HCT116 (cell line): ENCODE results near the gene CACNA1C. TPM values are rescaled to one million over a fixed set of nuclear protein-coding genes. Genes with fewer than 3 reads are reported as not detected.

Experiments used
- ATAC-seq: fragments of 200-7000 bp; cut with Tn5 transposase; 2 replicates; pipeline ENCODE4 v1.9.1; 2020; ENCODE audit warnings: mild to moderate bottlenecking, moderate library complexity
- BruUV-seq: library from RNA; stranded (reverse); fragments of 400-500 nt; replicated peaks from 2 replicates; lab custom pipeline; 2021; lab: Mats Ljungman, UMichigan
- CTCF ChIA-PET: fragments of 300-600 bp; sonication (Branson Sonifier 250); formaldehyde crosslinking; loops from one replicate; lab custom pipeline; 2021; ENCODE audit warnings: antibody characterized with exemption; lab: Charles Lee
- POLR2A ChIA-PET: fragments of 300-600, 350-600 bp; sonication (Branson Sonifier 250); formaldehyde crosslinking; loops from one replicate; lab custom pipeline; 2021; ENCODE audit warnings: antibody characterized with exemption; lab: Charles Lee
- RAD21 ChIA-PET, 2 experiments: fragments of 300-600 bp; sonication (Branson Sonifier 250); formaldehyde crosslinking; loops; one replicate each; lab custom pipeline; 2023; ENCODE audit warnings: low total read pairs in 2 of 2; ENCODE audit not compliant: uncharacterized antibody in 2 of 2, unreplicated experiment in 2 of 2, low non-redundant PET in 1 of 2; lab: Charles Lee
- DNase-seq: peaks from one replicate; pipeline ENCODE4 v3.0.0-alpha.2; 2010; ENCODE audit warnings: low read depth, low spot score
- H2AFZ ChIP-seq: fragments of 200-600 bp; shearing (Covaris generic), sonication (generic); 2 replicates; pipeline ENCODE4 v1.6.1; 2017; ENCODE audit warnings: low read depth, mixed run types, mixed read lengths, antibody characterized with exemption, low read length; ENCODE audit not compliant: poor library complexity, severe bottlenecking
- H3K27ac ChIP-seq: 2 replicates; pipeline ENCODE4 v1.5.1; 2012; ENCODE audit warnings: low read depth, low read length
- H3K27me3 ChIP-seq: fragments of 200-600 bp; sonication (generic); 2 replicates; pipeline ENCODE4 v1.6.1; 2016; ENCODE audit warnings: mixed run types, low read length, mixed read lengths; ENCODE audit not compliant: insufficient read depth
- H3K36me3 ChIP-seq, 2 experiments: fragments of 200-500 bp in 1 of 2; fragments of 200-600 bp in 1 of 2; sonication (Bioruptor generic) in 1 of 2; sonication (generic) in 1 of 2; 2 replicates each; pipeline versions ENCODE4 v1.5.1 to v1.6.1; 2014 to 2016; ENCODE audit warnings: low read length in 2 of 2, inconsistent platforms in 1 of 2, mixed read lengths in 1 of 2, mixed run types in 1 of 2; ENCODE audit not compliant: insufficient read depth in 2 of 2, control insufficient read depth in 1 of 2
- H3K4me1 ChIP-seq, 2 experiments: fragments of 200-600 bp in 1 of 2; sonication (generic) in 1 of 2; 2 replicates each; pipeline versions ENCODE4 v1.5.1 to v1.6.1; 2012 to 2017; ENCODE audit warnings: low read length in 2 of 2, inconsistent platforms in 1 of 2, mild to moderate bottlenecking in 1 of 2, mixed read lengths in 1 of 2, mixed run types in 1 of 2, moderate library complexity in 1 of 2; ENCODE audit not compliant: insufficient read depth in 2 of 2, control insufficient read depth in 1 of 2
- H3K4me2 ChIP-seq: fragments of 200-600 bp; sonication (generic); 2 replicates; pipeline ENCODE4 v1.6.1; 2017; ENCODE audit warnings: mixed run types, low read length, mixed read lengths
- H3K4me3 ChIP-seq, 2 experiments: fragments of 200-600 bp in 1 of 2; sonication (generic) in 1 of 2; replicated peaks in 1 of 2; 2 replicates each; pipeline ENCODE4 v1.5.1; 2011 to 2016; ENCODE audit warnings: low read length in 2 of 2, control low read depth in 1 of 2, low read depth in 1 of 2, mild to moderate bottlenecking in 1 of 2, mixed read lengths in 1 of 2, mixed run types in 1 of 2
- H3K79me2 ChIP-seq: fragments of 200-600 bp; sonication (generic); 2 replicates; pipeline ENCODE4 v1.6.1; 2017; ENCODE audit warnings: mild to moderate bottlenecking, mixed run types, low read length, moderate library complexity, mixed read lengths; ENCODE audit not compliant: insufficient read depth
- H3K9ac ChIP-seq: fragments of 200-600 bp; sonication (generic); 2 replicates; pipeline ENCODE4 v1.6.1; 2016; ENCODE audit warnings: low read length, mixed read lengths
- H3K9me2 ChIP-seq: fragments of 200-600 bp; sonication (generic), shearing (Covaris generic); 2 replicates; pipeline ENCODE4 v1.6.1; 2017; ENCODE audit warnings: mixed run types, mild to moderate bottlenecking, moderate library complexity; ENCODE audit not compliant: insufficient read depth
- H3K9me3 ChIP-seq, 2 experiments: fragments of 200-500 bp in 1 of 2; fragments of 200-600 bp in 1 of 2; sonication (Bioruptor generic) in 1 of 2; sonication (generic) in 1 of 2; 2 replicates each; pipeline ENCODE4 v1.6.1; 2014 to 2017; ENCODE audit warnings: low read length in 2 of 2, mixed read lengths in 2 of 2, inconsistent platforms in 1 of 2, low read depth in 1 of 2, mild to moderate bottlenecking in 1 of 2, mixed run types in 1 of 2, moderate library complexity in 1 of 2; ENCODE audit not compliant: control insufficient read depth in 1 of 2, insufficient read depth in 1 of 2
- H4K20me1 ChIP-seq: fragments of 200-600 bp; sonication (generic), shearing (Covaris generic); 2 replicates; pipeline ENCODE4 v1.6.1; 2017; ENCODE audit warnings: mixed run types, mild to moderate bottlenecking, moderate library complexity; ENCODE audit not compliant: insufficient read depth
- ATF3 ChIP-seq: IDR thresholded peaks from 2 replicates; pipeline ENCODE4 v1.6.1; 2012
- CBX3 ChIP-seq: IDR thresholded peaks from 2 replicates; pipeline ENCODE4 v1.6.1; 2012; ENCODE audit warnings: low read depth
- EGR1 ChIP-seq: IDR thresholded peaks from 2 replicates; pipeline ENCODE4 v1.6.1; 2012; ENCODE audit warnings: low read depth
- ELF1 ChIP-seq: IDR thresholded peaks from 2 replicates; pipeline ENCODE4 v1.6.1; 2012; ENCODE audit warnings: low read depth, borderline replicate concordance
- EZH2 ChIP-seq: fragments of 200-600 bp; sonication (generic); IDR thresholded peaks from 2 replicates; pipeline ENCODE4 v1.6.1; 2017; ENCODE audit warnings: antibody characterized with exemption, mixed run types
- JUND ChIP-seq: IDR thresholded peaks from 2 replicates; pipeline ENCODE4 v1.6.1; 2012
- POLR2A ChIP-seq: IDR thresholded peaks from 2 replicates; pipeline ENCODE4 v1.7.0; 2011; ENCODE audit warnings: borderline replicate concordance; ENCODE audit not compliant: insufficient read depth, insufficient read length; ENCODE audit errors: extremely low read depth
- POLR2AphosphoS5 ChIP-seq: IDR thresholded peaks from 2 replicates; pipeline ENCODE4 v1.6.1; 2011; ENCODE audit warnings: mild to moderate bottlenecking, low read depth, low read length, moderate library complexity
- RAD21 ChIP-seq: IDR thresholded peaks from 2 replicates; pipeline ENCODE4 v1.6.1; 2012; ENCODE audit warnings: low read depth, mild to moderate bottlenecking
- REST ChIP-seq: IDR thresholded peaks from 2 replicates; pipeline ENCODE4 v1.6.1; 2012; ENCODE audit warnings: low read depth
- SP1 ChIP-seq: IDR thresholded peaks from 2 replicates; pipeline ENCODE4 v1.6.1; 2012; ENCODE audit warnings: low read depth
- SRF ChIP-seq: IDR thresholded peaks from 2 replicates; pipeline ENCODE4 v1.6.1; 2012; ENCODE audit warnings: low read depth
- YY1 ChIP-seq: IDR thresholded peaks from 2 replicates; pipeline ENCODE4 v1.6.1; 2011; ENCODE audit warnings: low read length, low read depth, moderate library complexity, mild to moderate bottlenecking; ENCODE audit not compliant: insufficient replicate concordance; ENCODE audit errors: extremely low read depth
- ZBTB33 ChIP-seq: IDR thresholded peaks from 2 replicates; pipeline ENCODE4 v1.6.1; 2011; ENCODE audit warnings: mild to moderate bottlenecking, low read length, moderate library complexity; ENCODE audit not compliant: insufficient replicate concordance; ENCODE audit errors: extremely low read depth
- ZFX ChIP-seq: fragments of 450-650 bp; IDR thresholded peaks from 2 replicates; pipeline ENCODE4 v1.6.1; 2017
- ZNF274 ChIP-seq: fragments of 200-500 bp; sonication (Bioruptor generic); IDR thresholded peaks from 2 replicates; pipeline ENCODE4 v1.6.1; 2014; ENCODE audit warnings: mild to moderate bottlenecking, low read depth, low read length, inconsistent platforms
- intact Hi-C: fragments of 100-400 bp; cut with micrococcal nuclease; formaldehyde crosslinking; loops from 2 replicates; pipeline ENCODE4 v1.10.0; 2022
- total RNA-seq: library from RNA; stranded (reverse); gene quantifications from one replicate; pipeline ENCODE4 v1.2.1, GENCODE V29; 2021; ENCODE audit not compliant: unreplicated experiment
- TF ChIP-seq, protein P1 (sequence below): IDR thresholded peaks from 2 replicates; pipeline ENCODE4 v1.6.1; 2012

The CACNA1C gene
- total RNA-seq, 1 experiment from 2014 or later: 0.05 TPM

- CTCF ChIA-PET: interaction anchor here (1.2 kb wide), 1 partner anchor 641 kb away, joined by 3 read pairs; no protein-coding TSS in a partner anchor
- intact Hi-C loops: loop anchor here (5.0 to 10.0 kb wide), 5 partner anchors 196 to 946 kb away; no protein-coding TSS in a partner anchor
Measured at GRCh38 chr12:2580821-2581220, 528.0 kb downstream of the CACNA1C start.

More at GRCh38 chr12:2580821-2581220, 528.0 kb downstream of the CACNA1C start:
- RAD21 ChIA-PET: no interaction called here
- H3K4me2 ChIP-seq: no peak overlapping the region
- ATAC-seq (no peak), DNase-seq (no peak)
- no peak overlapping the region for H3K9ac ChIP-seq
- H3K9me3 ChIP-seq: no peaks in the 10 kb centered on the region
- H3K4me3 ChIP-seq: no peak overlapping the region
- no peak overlapping the region for H2AFZ ChIP-seq
- no peak for TF ChIP-seq EGR1
- TF ChIP-seq ZNF274: no peak
- no peak for TF ChIP-seq SRF
- TF ChIP-seq ATF3: no peak
- TF ChIP-seq ZFX: no peak
- no peak for TF ChIP-seq POLR2AphosphoS5
- TF ChIP-seq POLR2A: no peak
- TF ChIP-seq REST: no peak
- TF ChIP-seq ELF1: no peak
- no peak for TF ChIP-seq YY1
- TF ChIP-seq SP1: no peak
- no peak for TF ChIP-seq JUND
- TF ChIP-seq CBX3: no peak
- TF ChIP-seq ZBTB33: no peak
- no peak for TF ChIP-seq RAD21
- TF ChIP-seq EZH2: no peak
- TF ChIP-seq, protein P1, sequence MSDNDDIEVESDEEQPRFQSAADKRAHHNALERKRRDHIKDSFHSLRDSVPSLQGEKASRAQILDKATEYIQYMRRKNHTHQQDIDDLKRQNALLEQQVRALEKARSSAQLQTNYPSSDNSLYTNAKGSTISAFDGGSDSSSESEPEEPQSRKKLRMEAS: no peak
- no peaks in the 10 kb centered on the region for H3K79me2 ChIP-seq
- H4K20me1 ChIP-seq: no peaks in the 10 kb centered on the region
- POLR2A ChIA-PET: no interaction called here
- no peaks in the 10 kb centered on the region for H3K9me2 ChIP-seq
- no peaks in the 10 kb centered on the region for H3K36me3 ChIP-seq
- H3K27me3 ChIP-seq: peaks cover 27% of the 10 kb centered on the region
- peaks cover 3 to 8% of the 10 kb centered on the region in 2 experiments; a peak in 3 of 4 replicates for H3K4me1 ChIP-seq
- H3K27ac ChIP-seq: no peak overlapping the region
- no TSS peak for BruUV-seq
